Measurements from ENCODE around the gene FAXDC2.

FAXDC2 gene

DNA sequence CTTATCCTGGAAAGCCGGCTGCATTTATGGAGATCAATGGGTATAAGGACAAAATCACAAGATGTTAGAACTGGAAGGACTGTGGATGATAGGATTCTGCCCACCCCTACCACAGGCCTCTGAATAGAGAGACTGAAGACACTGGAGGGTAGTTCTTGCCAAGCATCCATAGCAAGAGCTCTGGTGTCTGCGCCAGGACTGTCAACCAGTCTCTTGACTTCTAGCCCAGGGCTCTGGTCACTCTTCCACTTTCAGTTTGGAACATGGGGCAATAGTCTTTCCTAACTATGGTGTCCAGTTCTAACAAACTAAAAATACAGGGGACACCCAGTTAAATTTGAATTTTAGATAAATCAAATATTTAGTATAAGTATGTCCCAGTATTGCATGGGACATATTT is 71.9 kb downstream of the FAXDC2 start:
- DNase-seq (ENCODE audit: low spot score), result no peak
- TF ChIP-seq, protein P1, sequence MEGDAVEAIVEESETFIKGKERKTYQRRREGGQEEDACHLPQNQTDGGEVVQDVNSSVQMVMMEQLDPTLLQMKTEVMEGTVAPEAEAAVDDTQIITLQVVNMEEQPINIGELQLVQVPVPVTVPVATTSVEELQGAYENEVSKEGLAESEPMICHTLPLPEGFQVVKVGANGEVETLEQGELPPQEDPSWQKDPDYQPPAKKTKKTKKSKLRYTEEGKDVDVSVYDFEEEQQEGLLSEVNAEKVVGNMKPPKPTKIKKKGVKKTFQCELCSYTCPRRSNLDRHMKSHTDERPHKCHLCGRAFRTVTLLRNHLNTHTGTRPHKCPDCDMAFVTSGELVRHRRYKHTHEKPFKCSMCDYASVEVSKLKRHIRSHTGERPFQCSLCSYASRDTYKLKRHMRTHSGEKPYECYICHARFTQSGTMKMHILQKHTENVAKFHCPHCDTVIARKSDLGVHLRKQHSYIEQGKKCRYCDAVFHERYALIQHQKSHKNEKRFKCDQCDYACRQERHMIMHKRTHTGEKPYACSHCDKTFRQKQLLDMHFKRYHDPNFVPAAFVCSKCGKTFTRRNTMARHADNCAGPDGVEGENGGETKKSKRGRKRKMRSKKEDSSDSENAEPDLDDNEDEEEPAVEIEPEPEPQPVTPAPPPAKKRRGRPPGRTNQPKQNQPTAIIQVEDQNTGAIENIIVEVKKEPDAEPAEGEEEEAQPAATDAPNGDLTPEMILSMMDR (conservative IDR thresholded peaks at IDR 0.05; ENCODE audit: low read depth), result no peak
- no peak overlapping the region for H3K27ac ChIP-seq
- ChIA-PET CTCF (no interaction called here), POLR2A (ENCODE audit: low non-redundant PET) (interaction anchor here (0.6 kb wide), 1 partner anchor 101 kb away, joined by 3 read pairs; no protein-coding TSS in a partner anchor)

DNA sequence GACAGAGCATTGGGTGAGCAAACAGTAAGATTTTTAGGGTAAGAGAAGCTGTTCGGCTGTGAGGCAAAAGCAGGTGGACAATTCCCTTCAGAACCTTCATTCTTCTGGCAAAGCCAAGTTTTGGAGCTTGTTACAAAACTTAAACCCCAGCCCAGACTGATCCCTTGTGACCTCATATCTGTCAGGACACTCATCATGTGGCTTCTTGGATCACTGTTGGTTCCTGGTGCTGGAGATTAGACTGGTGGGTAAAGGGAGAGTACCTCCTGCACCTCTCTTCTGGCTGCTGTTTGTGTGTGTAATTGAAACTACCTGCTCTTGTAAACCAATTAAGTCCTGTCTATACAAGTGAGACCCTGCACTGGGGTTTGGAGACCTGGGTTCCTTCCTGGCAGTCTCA is 74.2 kb downstream of the FAXDC2 start:
- TF ChIP-seq, protein P1 (conservative IDR thresholded peaks at IDR 0.05; ENCODE audit: low read depth), result no peak
- ChIA-PET POLR2A (ENCODE audit: low non-redundant PET) (no interaction called here), CTCF (no interaction called here)
- no peak overlapping the region for H3K27ac ChIP-seq
- DNase-seq (ENCODE audit: low spot score), result no peak

DNA sequence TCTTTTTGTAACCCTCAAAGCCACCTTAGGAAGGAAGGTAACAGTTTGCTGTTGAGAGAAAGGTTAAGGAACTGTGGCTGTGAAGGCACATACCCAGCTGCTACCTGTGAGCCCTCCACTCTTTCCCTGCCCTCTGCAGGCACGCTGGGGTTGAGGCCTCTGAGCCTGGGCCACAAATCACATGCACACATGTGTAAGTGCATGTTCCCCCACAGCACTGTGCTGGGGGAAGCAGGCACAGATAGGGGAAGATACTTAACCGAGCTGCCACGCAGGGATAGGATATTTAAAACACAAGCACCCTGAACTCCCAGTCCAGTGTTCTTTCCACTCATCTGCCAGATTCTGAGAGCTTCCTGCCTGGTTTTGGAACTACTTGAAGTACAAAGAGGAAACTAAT is 77.1 kb downstream of the FAXDC2 start:
- CTCF ChIA-PET, result interaction anchor here (0.6 kb wide), 1 partner anchor 192 kb away, joined by 3 read pairs; no protein-coding TSS in a partner anchor

DNA sequence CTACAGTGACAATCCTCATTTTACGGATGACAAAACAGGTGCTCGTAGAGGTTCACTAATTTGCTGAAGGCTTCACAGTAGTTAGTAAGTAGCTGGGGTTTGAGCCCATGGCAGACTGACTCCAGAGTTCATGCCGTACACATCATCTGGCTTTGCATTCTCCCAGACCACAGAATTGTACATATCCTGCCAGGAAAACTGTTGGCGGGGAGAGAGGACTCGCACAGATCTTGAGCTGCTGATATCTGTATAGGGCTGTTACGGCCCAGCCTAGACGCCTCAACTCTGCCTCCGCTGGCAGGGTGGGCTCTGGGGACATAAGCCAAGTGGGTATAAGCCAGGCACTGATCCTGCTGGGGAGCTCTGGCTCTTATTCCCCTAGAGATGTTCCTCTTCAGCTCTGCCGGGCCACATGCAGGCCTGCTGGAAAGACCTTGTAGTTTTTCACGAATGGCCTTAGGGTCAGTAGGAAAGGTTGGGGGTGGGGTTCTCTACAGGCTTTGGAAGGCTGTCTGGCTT is 79.0 kb downstream of the FAXDC2 start:
- ChIA-PET CTCF (interaction anchor here (0.6 to 0.7 kb wide), 4 partner anchors 10 to 146 kb away, joined by 3 to 4 read pairs (median 4); no protein-coding TSS in a partner anchor), POLR2A (ENCODE audit: low non-redundant PET) (no interaction called here)
- TF ChIP-seq, protein P1 (conservative IDR thresholded peaks at IDR 0.05; ENCODE audit: low read depth), result no peak
- H3K27ac ChIP-seq, result peak overlapping the region; percentile 34
- DNase-seq (ENCODE audit: low spot score), result no peak

More for the DNA sequence above, 77.1 kb downstream of the FAXDC2 start:
- POLR2A ChIA-PET (ENCODE audit: low non-redundant PET), result no interaction called here
- TF ChIP-seq, protein P1 (conservative IDR thresholded peaks at IDR 0.05; ENCODE audit: low read depth), result no peak
- DNase-seq (ENCODE audit: low spot score), result no peak
- H3K27ac ChIP-seq, result peak overlapping the region; percentile 11; the same call in 1 of the 2 replicates

DNA sequence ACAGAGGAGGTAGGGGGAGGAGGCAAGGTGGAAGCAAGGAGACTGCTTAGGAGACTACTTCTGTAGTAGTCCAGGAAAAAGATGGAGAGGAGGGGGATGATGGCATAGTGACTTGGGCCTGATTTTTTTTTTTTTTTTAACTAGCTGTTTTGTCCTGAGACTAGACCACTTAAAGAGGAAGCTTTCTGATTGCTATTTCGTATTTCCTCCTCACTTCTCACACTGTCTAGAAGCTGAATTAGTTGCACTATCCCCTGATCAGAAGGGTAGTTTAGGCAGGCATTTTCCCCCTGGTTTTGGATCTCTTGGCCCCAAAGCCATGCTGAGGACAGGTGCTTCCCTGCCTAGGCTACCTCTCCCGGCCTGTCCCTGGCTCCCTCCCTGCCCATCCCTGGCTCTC is 80.3 kb downstream of the FAXDC2 start:
- TF ChIP-seq, protein P1 (conservative IDR thresholded peaks at IDR 0.05; ENCODE audit: low read depth), result no peak
- ChIA-PET POLR2A (ENCODE audit: low non-redundant PET) (no interaction called here), CTCF (interaction anchor here (0.6 kb wide), 1 partner anchor 11 kb away, joined by 3 read pairs; no protein-coding TSS in a partner anchor)
- no peak for DNase-seq (ENCODE audit: low spot score)
- H3K27ac ChIP-seq, result peak overlapping the region; percentile 32

Data from RWPE1 (cell line).